PC-3 (cell line): ENCODE measurements around the gene SPAG7.

ENCODE experiments used
- CTCF ChIP-seq: fragments of 300-600 bp; sonication (generic); conservative IDR thresholded peaks from 2 replicates; pipeline ENCODE4 v1.5.1; 2017; ENCODE audit warnings: antibody characterized with exemption, low read depth, mild to moderate bottlenecking, low read length
- EZH2 ChIP-seq: fragments of 300-600 bp; sonication (generic); IDR thresholded peaks from one replicate; pipeline ENCODE4 v1.6.1; 2017; ENCODE audit warnings: antibody characterized with exemption, mild to moderate bottlenecking, low read length; ENCODE audit not compliant: unreplicated experiment
- EZH2phosphoT487 ChIP-seq: fragments of 300-600 bp; sonication (generic); IDR thresholded peaks from 2 replicates; pipeline ENCODE4 v1.6.1; 2018; ENCODE audit warnings: mild to moderate bottlenecking, antibody characterized with exemption, low read length, borderline replicate concordance

- TF ChIP-seq EZH2 (no peak), CTCF (no peak), EZH2phosphoT487 (no peak)
These were observed 35.7 kb upstream of the SPAG7 start for GRCh38 chr17:5003214-5003867.
